A549 (cell line): ENCODE results near the gene NPAT. TPM values are rescaled to one million over a fixed set of nuclear protein-coding genes. Genes with fewer than 3 reads are reported as not detected.

ENCODE experiments used
- ATAC-seq, 2 experiments: fragments of 200-7000 bp in 1 of 2; fragments of >200 bp in 1 of 2; cut with Nextera tagmentation in 1 of 2; cut with Tn5 transposase in 1 of 2; 3 replicates each; pipeline versions ENCODE4 v1.8.0 to v1.9.1; 2018 to 2020; ENCODE audit warnings: mild to moderate bottlenecking in 1 of 2, moderate library complexity in 1 of 2
- CTCF ChIA-PET: fragments of 300-600 bp; sonication (Branson Sonifier 250); formaldehyde crosslinking; extraction: SDS; loops from one replicate; lab custom pipeline; 2021; ENCODE audit warnings: antibody characterized with exemption, inconsistent platforms; lab: Yijun Ruan, JAX
- POLR2A ChIA-PET: fragments of 350-600 bp; formaldehyde crosslinking; extraction: SDS; loops from one replicate; lab custom pipeline; 2021; ENCODE audit warnings: antibody characterized with exemption, inconsistent platforms; lab: Yijun Ruan, JAX
- DNase-seq, 2 experiments: peaks; one replicate each; pipeline versions ENCODE4 v3.0.0 to v3.0.0-alpha.2; 2011 to 2016; ENCODE audit warnings: low read depth in 1 of 2, low spot score in 1 of 2
- FAIRE-seq: peaks from 2 replicates; lab custom pipeline; 2011; peaks lifted over from hg19 to GRCh38; lab: Jason Lieb, UNC
- H3K27ac ChIP-seq, 2 experiments: fragments of >200 bp; sonication (Bioruptor Twin); formaldehyde crosslinking; 3 replicates each; pipeline ENCODE4 v1.5.1; 2016 to 2017
- H3K4me1 ChIP-seq: fragments of >200 bp; sonication (Bioruptor Twin); formaldehyde crosslinking; 3 replicates; pipeline ENCODE4 v1.6.1; 2016
- H3K4me2 ChIP-seq: fragments of >200 bp; sonication (Bioruptor Twin); formaldehyde crosslinking; 3 replicates; pipeline ENCODE4 v1.6.1; 2016
- H3K4me3 ChIP-seq: fragments of >200 bp; sonication (Bioruptor Twin); formaldehyde crosslinking; 3 replicates; pipeline ENCODE4 v1.5.1; 2016
- H3K9me3 ChIP-seq: fragments of >200 bp; sonication (Bioruptor Twin); formaldehyde crosslinking; 3 replicates; pipeline ENCODE4 v1.6.1; 2016
- ATOH8 ChIP-seq: fragments of 250-450 bp; sonication (Bioruptor Pico); IDR thresholded peaks from 2 replicates; pipeline ENCODE4 v1.5.0; 2020; ENCODE audit warnings: low read depth, mild to moderate bottlenecking, moderate library complexity
- BHLHE40 ChIP-seq: IDR thresholded peaks from 2 replicates; pipeline ENCODE4 v1.6.1; 2012; ENCODE audit warnings: low read depth, low read length, inconsistent platforms
- CEBPB ChIP-seq, 2 experiments: fragments of >200 bp in 1 of 2; sonication (Bioruptor Twin) in 1 of 2; formaldehyde crosslinking in 1 of 2; IDR thresholded peaks; 2 replicates each; pipeline ENCODE4 v1.6.1; 2012 to 2016
- CTCF ChIP-seq: fragments of >200 bp; sonication (Bioruptor Twin); formaldehyde crosslinking; IDR thresholded peaks from 3 replicates; pipeline ENCODE4 v1.5.1; 2016
- EHF ChIP-seq: fragments of 250-450 bp; sonication (Bioruptor Pico); IDR thresholded peaks from 2 replicates; pipeline ENCODE4 v1.5.0; 2020; ENCODE audit warnings: mild to moderate bottlenecking
- EHMT2 ChIP-seq: fragments of 200-600 bp; sonication (generic); IDR thresholded peaks from 2 replicates; pipeline ENCODE4 v1.6.1; 2016; ENCODE audit warnings: antibody characterized with exemption, low read depth, mild to moderate bottlenecking, moderate library complexity
- HDAC2 ChIP-seq: fragments of 200-600 bp; sonication (generic); IDR thresholded peaks from 2 replicates; pipeline ENCODE4 v1.6.1; 2016
- HOXA7 ChIP-seq: fragments of 250-450 bp; sonication (Bioruptor Pico); IDR thresholded peaks from 2 replicates; pipeline ENCODE4 v1.5.0; 2020; ENCODE audit warnings: mild to moderate bottlenecking, moderate library complexity
- HOXB13 ChIP-seq: fragments of 250-450 bp; sonication (Bioruptor Pico); IDR thresholded peaks from 2 replicates; pipeline ENCODE4 v1.5.0; 2020; ENCODE audit warnings: low read depth, mild to moderate bottlenecking, moderate library complexity
- HOXB5 ChIP-seq: fragments of 250-450 bp; sonication (Bioruptor Pico); IDR thresholded peaks from 2 replicates; pipeline ENCODE4 v1.5.0; 2020; ENCODE audit warnings: mild to moderate bottlenecking, moderate library complexity
- JUN ChIP-seq, 2 experiments: fragments of >200 bp; sonication (Bioruptor Twin); formaldehyde crosslinking; IDR thresholded peaks; 2 replicates in 1 of 2; 3 replicates in 1 of 2; pipeline ENCODE4 v1.6.1; 2016 to 2017
- KDM5A ChIP-seq: fragments of 200-600 bp; sonication (generic); IDR thresholded peaks from 2 replicates; pipeline ENCODE4 v1.6.1; 2016; ENCODE audit warnings: antibody characterized with exemption, mild to moderate bottlenecking
- MAX ChIP-seq: IDR thresholded peaks from 2 replicates; pipeline ENCODE4 v1.6.1; 2012
- MYC ChIP-seq: IDR thresholded peaks from 2 replicates; pipeline ENCODE4 v1.6.1; 2012; ENCODE audit warnings: mild to moderate bottlenecking, inconsistent platforms, low read length, improper control_type of control experiment, borderline replicate concordance
- NPAS2 ChIP-seq: fragments of 250-450 bp; sonication (Bioruptor Pico); IDR thresholded peaks from 2 replicates; pipeline ENCODE4 v1.8.0; 2022; ENCODE audit warnings: mild to moderate bottlenecking, moderate library complexity, borderline replicate concordance
- NR3C1 ChIP-seq: fragments of >200 bp; sonication (Bioruptor Twin); formaldehyde crosslinking; IDR thresholded peaks from 3 replicates; pipeline ENCODE4 v1.6.1; 2017
- PHF8 ChIP-seq: fragments of 200-600 bp; sonication (generic); IDR thresholded peaks from 2 replicates; pipeline ENCODE4 v1.6.1; 2016; ENCODE audit warnings: low read depth, mild to moderate bottlenecking, antibody characterized with exemption, moderate library complexity, borderline replicate concordance
- POLR2AphosphoS2 ChIP-seq: conservative IDR thresholded peaks from 2 replicates; pipeline ENCODE4 v1.6.1; 2012; ENCODE audit warnings: low read length, improper control_type of control experiment, inconsistent platforms
- RAD21 ChIP-seq, 2 experiments: fragments of >200 bp in 1 of 2; sonication (Bioruptor Twin) in 1 of 2; formaldehyde crosslinking in 1 of 2; IDR thresholded peaks in 1 of 2; conservative IDR thresholded peaks in 1 of 2; 2 replicates in 1 of 2; 3 replicates in 1 of 2; pipeline ENCODE4 v1.6.1; 2012 to 2018; ENCODE audit warnings: inconsistent platforms in 1 of 2
- RARB ChIP-seq: fragments of 250-450 bp; sonication (Bioruptor Pico); IDR thresholded peaks from 2 replicates; pipeline ENCODE4 v1.8.0; 2021; ENCODE audit warnings: mild to moderate bottlenecking, moderate library complexity
- RCOR1 ChIP-seq: fragments of 150-350 bp; IDR thresholded peaks from 2 replicates; pipeline ENCODE4 v1.6.1; 2014; ENCODE audit warnings: antibody characterized with exemption, low read length, low read depth
- ZNF302 ChIP-seq: fragments of 250-450 bp; sonication (Bioruptor Pico); IDR thresholded peaks from 2 replicates; pipeline ENCODE4 v1.9.0; 2021; ENCODE audit warnings: inconsistent platforms, mild to moderate bottlenecking, moderate library complexity
- ZSCAN20 ChIP-seq: fragments of 250-450 bp; sonication (Bioruptor Pico); IDR thresholded peaks from 2 replicates; pipeline ENCODE4 v1.8.0; 2022; ENCODE audit warnings: mild to moderate bottlenecking, moderate library complexity
- WGBS: methylation state at CpG from one replicate; pipeline ENCODE4 v1.1.6; 2017; ENCODE audit errors: missing lambda C conversion rate; 5-methylcytosine and 5-hydroxymethylcytosine counted together
- polyA plus RNA-seq, 4 experiments: library from polyadenylated mRNA; depleted of rRNA in 3 of 4; stranded (reverse); fragments of >200 nt; fragmentation: RNase III in 1 of 4; extraction: RNeasy Plus Mini Kit Qiagen cat#74134 plus additional on column Dnase treatment in 1 of 4; gene quantifications; 2 replicates in 3 of 4; 3 replicates in 1 of 4; pipeline ENCODE4 v1.2.3, GENCODE V29; 2011 to 2017
- TF ChIP-seq, protein P1 (sequence below): fragments of >200 bp; sonication (Bioruptor Twin); formaldehyde crosslinking; IDR thresholded peaks from 2 replicates; pipeline ENCODE4 v1.6.1; 2016

NPAT gene
- polyA plus RNA-seq, 2 of the 4 experiments (the other 2 are of a cell fraction), result 4.6 to 9.3 TPM

- Histone ChIP-seq H3K4me1 (no peaks in the 10 kb centered on the region), H3K9me3 (no peaks in the 10 kb centered on the region), H3K27ac (no peak overlapping the region), H3K4me3 (no peak overlapping the region), H3K4me2 (no peak overlapping the region)
- DNase-seq (no peak), FAIRE-seq (no peak), ATAC-seq (no peak)
- 87% methylated on average over 3 of the region's 3 CpGs for WGBS
- CTCF ChIA-PET, result interaction anchor here (1.9 kb wide), 1 partner anchor 11 kb away, joined by 5 read pairs; no protein-coding TSS in a partner anchor
- no peak for TF ChIP-seq NPAS2
- TF ChIP-seq PHF8, result no peak
- TF ChIP-seq RARB (CRISPR knock-in tag), result no peak
- no peak for TF ChIP-seq NR3C1
- no peak for TF ChIP-seq KDM5A
- TF ChIP-seq CEBPB (IDR thresholded peaks at IDR 0.05), result no peak
- no peak for TF ChIP-seq RCOR1
- no peak for TF ChIP-seq ATOH8
- no peak for TF ChIP-seq HOXB13 (CRISPR knock-in tag)
- no peak for TF ChIP-seq ZNF302
- no peak for TF ChIP-seq MAX
- no peak for TF ChIP-seq CTCF
- POLR2A ChIA-PET, result no interaction called here
Observed at GRCh38 chr11:108144615-108145014, 77.8 kb downstream of the NPAT start.

- 91% methylated on average over 7 of the region's 7 CpGs for WGBS
- DNase-seq, result no peak
- TF ChIP-seq, protein P1, sequence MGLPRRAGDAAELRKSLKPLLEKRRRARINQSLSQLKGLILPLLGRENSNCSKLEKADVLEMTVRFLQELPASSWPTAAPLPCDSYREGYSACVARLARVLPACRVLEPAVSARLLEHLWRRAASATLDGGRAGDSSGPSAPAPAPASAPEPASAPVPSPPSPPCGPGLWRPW, result no peak
- TF ChIP-seq NPAS2, result no peak
- TF ChIP-seq HOXB5 (CRISPR knock-in tag), result no peak
- no peak for TF ChIP-seq JUN (IDR thresholded peaks at IDR 0.05)
- no peak for TF ChIP-seq BHLHE40
- TF ChIP-seq HOXA7 (CRISPR knock-in tag), result no peak
- TF ChIP-seq CEBPB (IDR thresholded peaks at IDR 0.05), result no peak
- TF ChIP-seq EHMT2, result no peak
- TF ChIP-seq ZSCAN20 (CRISPR knock-in tag), result no peak
- H3K9me3 ChIP-seq, result no peaks in the 10 kb centered on the region
- no peak overlapping the region for H3K4me3 ChIP-seq
- no peak for FAIRE-seq
- no peak for ATAC-seq
- no peak overlapping the region for H3K4me2 ChIP-seq
- CTCF ChIA-PET, result no interaction called here
- H3K27ac ChIP-seq, result no peak overlapping the region
- POLR2A ChIA-PET, result no interaction called here
- no peaks in the 10 kb centered on the region for H3K4me1 ChIP-seq
Observed at GRCh38 chr11:108142304-108142703, 80.1 kb downstream of the NPAT start.

DNA sequence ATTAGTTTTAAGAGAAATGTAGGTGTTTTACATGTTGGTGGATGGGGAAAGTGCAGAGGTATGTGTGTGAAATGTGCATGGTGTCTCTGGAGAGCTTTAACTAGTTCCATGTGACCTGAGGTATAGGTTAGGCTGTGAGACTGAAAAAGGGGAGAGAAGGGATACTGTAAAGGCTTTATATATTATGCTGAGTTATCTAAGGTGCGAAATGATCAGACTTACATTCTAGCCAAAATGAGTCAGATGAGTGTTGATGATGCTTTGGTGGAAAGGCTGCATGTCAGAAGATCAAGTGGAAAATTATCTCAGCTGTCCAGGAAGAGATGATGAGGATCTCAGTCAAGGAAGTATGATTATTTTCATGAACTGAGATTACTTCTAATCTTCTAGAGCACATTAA is 85.2 kb downstream of the NPAT start:
- FAIRE-seq (no peak), DNase-seq (no peak), ATAC-seq (no peak)
- ChIA-PET CTCF (interaction anchor here (1.0 kb wide), 1 partner anchor 136 kb away, joined by 3 read pairs; no protein-coding TSS in a partner anchor), POLR2A (no interaction called here)
- WGBS, result 81% methylated on average over 1 of the region's 1 CpG
- Histone ChIP-seq H3K4me1 (peaks cover 6% of the 10 kb centered on the region; the same call in 2 of the 3 replicates), H3K9me3 (no peaks in the 10 kb centered on the region), H3K4me3 (no peak overlapping the region), H3K4me2 (no peak overlapping the region), H3K27ac (no peak overlapping the region)
- no peak for TF ChIP-seq NPAS2
- TF ChIP-seq HOXA7 (CRISPR knock-in tag), result no peak
- no peak for TF ChIP-seq HDAC2
- no peak for TF ChIP-seq ZNF302
- TF ChIP-seq EHF, result no peak
- TF ChIP-seq RARB (CRISPR knock-in tag), result no peak
- TF ChIP-seq MYC, result no peak
- TF ChIP-seq POLR2AphosphoS2, result no peak
- TF ChIP-seq RAD21 (conservative IDR thresholded peaks at IDR 0.05 in 1 of 2, IDR thresholded peaks at IDR 0.05 in 1 of 2), result no peak
